C4-2B (cell line): Measurements from ENCODE around the gene RANBP3.

ENCODE experiments used
- H3K27ac ChIP-seq: fragments of 450-650 bp; 2 replicates; pipeline ENCODE4 v1.5.1; 2017
- CTCF ChIP-seq: fragments of 450-650 bp; conservative IDR thresholded peaks from 2 replicates; pipeline ENCODE4 v1.5.1; 2017; ENCODE audit warnings: mild to moderate bottlenecking
- ZFX ChIP-seq: fragments of 450-650 bp; IDR thresholded peaks from 2 replicates; pipeline ENCODE4 v1.6.1; 2017

RANBP3 gene

DNA sequence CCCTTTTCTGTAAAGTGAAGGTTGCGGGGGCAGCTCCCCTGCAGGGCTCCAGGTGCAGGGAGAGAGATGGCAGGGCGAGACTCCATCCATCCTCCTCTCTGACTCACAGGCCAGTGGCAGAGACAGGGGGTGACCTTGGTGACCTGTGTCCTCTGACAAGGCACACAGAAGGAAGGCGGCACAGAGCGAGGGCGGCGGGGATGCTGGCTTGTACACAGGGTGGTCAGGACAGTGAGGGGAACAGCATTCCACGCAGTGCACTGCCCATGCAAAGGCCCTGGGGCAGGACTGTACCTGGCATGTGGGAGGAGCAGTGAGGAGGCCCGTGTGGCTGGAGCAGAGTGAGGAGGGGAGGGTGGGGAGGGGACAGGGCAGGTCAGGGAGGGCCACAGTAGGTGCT is 82.0 kb downstream of the RANBP3 start:
- no peak overlapping the region for H3K27ac ChIP-seq
- TF ChIP-seq ZFX (no peak), CTCF (no peak)

GRCh38 chr19:5895409-5895808 is 82.5 kb downstream of the RANBP3 start:
- no peak overlapping the region for H3K27ac ChIP-seq
- no peak for TF ChIP-seq ZFX
- TF ChIP-seq CTCF = no peak

DNA sequence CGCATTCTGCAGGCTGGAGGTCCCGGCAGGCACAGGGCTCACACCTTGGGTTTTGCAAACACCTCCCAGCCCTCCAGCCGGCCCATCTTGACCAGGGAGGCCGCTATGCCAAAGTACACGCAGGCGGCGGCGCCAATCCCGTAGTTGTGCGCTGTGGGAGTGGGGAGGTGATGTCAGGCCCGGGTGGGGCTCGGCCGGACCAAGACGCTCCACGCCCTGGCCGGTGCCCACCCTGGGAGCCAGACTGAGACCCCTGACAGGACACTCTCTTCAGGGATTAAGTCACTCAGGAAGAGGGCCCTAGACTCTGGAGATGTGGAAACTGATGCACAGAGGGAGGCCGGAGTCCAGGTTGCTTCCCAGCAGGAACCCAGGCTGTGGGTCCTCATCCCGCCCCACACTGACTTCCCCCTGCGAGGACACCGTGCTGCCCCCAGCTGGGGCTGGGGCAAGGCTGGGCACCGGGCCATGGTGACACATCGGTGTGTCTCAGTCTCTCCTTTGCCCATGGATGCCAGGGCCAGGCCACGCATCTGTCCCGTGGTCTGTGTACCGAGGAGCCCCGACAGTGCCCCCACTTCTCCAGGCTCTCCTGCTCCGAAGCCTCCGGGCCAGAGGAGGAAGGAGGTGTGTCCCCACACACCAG is 83.1 kb downstream of the RANBP3 start:
- TF ChIP-seq CTCF = no peak
- TF ChIP-seq ZFX = no peak
- no peak overlapping the region for H3K27ac ChIP-seq

- no peak overlapping the region for H3K27ac ChIP-seq
- no peak for TF ChIP-seq ZFX
- TF ChIP-seq CTCF = no peak
Observed at GRCh38 chr19:5893907-5894703, 83.8 kb downstream of the RANBP3 start.

DNA sequence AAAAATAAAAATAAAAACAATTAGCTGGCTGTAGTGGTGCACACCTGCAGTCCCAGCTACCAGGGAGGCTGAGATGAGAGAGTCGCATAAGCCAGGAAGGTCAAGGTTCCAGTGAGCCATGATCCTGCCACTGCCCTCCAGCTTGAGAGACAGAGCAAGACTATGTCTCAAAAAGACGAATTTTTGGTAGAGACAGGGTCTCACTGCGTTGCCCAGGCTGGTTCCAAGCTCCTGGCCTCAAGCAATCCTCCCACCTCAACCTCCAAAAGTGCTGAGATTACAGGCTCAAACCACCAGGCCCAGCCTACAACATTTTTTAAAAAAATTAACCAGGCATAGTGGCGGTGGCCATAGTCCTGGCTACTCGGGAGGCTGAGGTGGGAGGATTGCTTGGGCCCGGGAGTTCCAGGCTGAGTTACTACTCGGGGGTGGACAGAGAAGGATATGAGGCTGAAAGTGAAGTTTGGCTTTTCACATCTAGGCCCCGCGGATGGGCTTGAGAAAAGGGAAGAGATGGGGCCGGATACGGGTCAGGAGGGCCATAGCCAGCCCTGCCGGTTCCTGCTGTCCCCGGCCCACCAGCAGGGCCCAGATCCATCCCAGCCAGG is 84.5 kb downstream of the RANBP3 start:
- TF ChIP-seq ZFX (no peak), CTCF (no peak)
- H3K27ac ChIP-seq = no peak overlapping the region

DNA sequence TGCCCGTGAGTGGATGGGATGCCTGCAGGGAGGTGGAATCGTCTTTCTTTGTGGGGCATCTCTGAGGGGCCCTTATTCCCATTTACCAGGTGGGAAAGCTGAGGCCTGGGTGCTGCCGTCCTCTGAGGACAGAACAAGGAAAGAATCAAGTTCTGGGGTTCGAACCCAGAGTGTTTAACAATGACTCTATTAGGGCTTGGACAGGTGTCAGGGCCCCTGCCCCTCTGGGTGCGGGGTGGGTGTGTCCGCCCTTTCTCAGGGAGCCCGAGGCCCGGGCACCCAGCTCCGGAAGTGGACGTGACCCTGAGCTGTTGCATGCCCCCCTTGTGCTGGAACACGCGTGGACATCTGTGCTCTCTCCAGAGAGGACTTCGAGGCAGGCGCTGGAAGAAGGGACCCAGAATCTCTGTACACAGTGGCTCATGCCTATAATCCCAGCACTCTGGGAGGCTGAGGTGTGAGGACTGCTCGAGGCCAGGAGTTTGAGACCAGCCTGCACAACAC is 85.1 kb downstream of the RANBP3 start:
- no peak overlapping the region for H3K27ac ChIP-seq
- TF ChIP-seq ZFX = no peak
- no peak; the same call in 1 of the 2 replicates for TF ChIP-seq CTCF
